Osteocyte (in vitro differentiated cells): ENCODE measurements around the gene NDUFS1. TPM values are rescaled to one million over a fixed set of nuclear protein-coding genes. Genes with fewer than 3 reads are reported as not detected.
"Not testable (repeated sequence)": the region's sequence is repeated elsewhere in the genome, so short reads cannot be mapped to it uniquely, and the experiment has no call there.

ENCODE experiments used
- DNase-seq: peaks from one replicate; pipeline ENCODE4 v3.0.0; 2021; ENCODE audit warnings: mixed read lengths; ENCODE audit not compliant: unreplicated experiment; ENCODE audit errors: extremely low spot score
- H3K27ac Mint-ChIP-seq: one replicate; pipeline ENCODE4 v1.8.0; 2021; ENCODE audit warnings: mild to moderate bottlenecking, mixed read lengths; ENCODE audit not compliant: unreplicated experiment
- H3K27me3 Mint-ChIP-seq: one replicate; pipeline ENCODE4 v1.8.0; 2021; ENCODE audit warnings: mixed read lengths; ENCODE audit not compliant: unreplicated experiment
- H3K36me3 Mint-ChIP-seq: one replicate; pipeline ENCODE4 v1.8.0; 2021; ENCODE audit warnings: mixed read lengths; ENCODE audit not compliant: unreplicated experiment
- H3K4me1 Mint-ChIP-seq: one replicate; pipeline ENCODE4 v1.8.0; 2021; ENCODE audit warnings: mixed read lengths; ENCODE audit not compliant: unreplicated experiment
- H3K4me3 Mint-ChIP-seq: one replicate; pipeline ENCODE4 v1.8.0; 2021; ENCODE audit warnings: mild to moderate bottlenecking, moderate library complexity, mixed read lengths; ENCODE audit not compliant: unreplicated experiment
- H3K9me3 Mint-ChIP-seq: one replicate; pipeline ENCODE4 v1.8.0; 2021; ENCODE audit warnings: mixed read lengths; ENCODE audit not compliant: unreplicated experiment
- total RNA-seq: library from RNA; stranded (reverse); gene quantifications from 2 replicates; pipeline ENCODE4 v1.2.1, GENCODE V29; 2021
- TF ChIP-seq, protein P1 (sequence below): fragments of 200-600 bp; sonication (generic); IDR thresholded peaks from 2 replicates; pipeline ENCODE4 v1.5.0; 2021; ENCODE audit warnings: antibody characterized with exemption, mild to moderate bottlenecking, moderate library complexity

The NDUFS1 gene
- total RNA-seq, 1 donor from 2014 or later = 90.5 TPM

DNA sequence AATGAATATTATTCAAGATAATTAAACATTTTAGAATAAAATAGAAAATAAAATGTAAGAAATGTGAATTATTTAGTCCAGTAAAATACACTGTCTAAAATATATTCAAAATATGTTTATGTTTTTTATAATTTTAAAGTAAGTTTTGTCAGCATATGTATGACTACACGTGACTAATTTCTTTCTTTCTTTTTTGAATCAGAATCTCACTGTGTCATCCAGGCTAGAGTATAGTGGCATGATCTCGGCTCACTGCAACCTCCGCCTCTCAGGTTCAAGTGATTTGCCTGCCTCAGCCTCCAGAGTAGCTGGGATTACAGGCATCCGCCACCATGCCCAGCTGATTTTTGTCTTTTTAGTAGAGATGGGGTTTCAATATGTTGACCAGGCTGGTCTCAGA, 54.2 kb downstream of the NDUFS1 start:
- Mint-ChIP-seq H3K36me3 (no peaks in the 10 kb centered on the region), H3K27me3 (no peaks in the 10 kb centered on the region), H3K27ac (no peak overlapping the region), H3K4me3 (no peak overlapping the region), H3K4me1 (peaks cover 4% of the 10 kb centered on the region), H3K9me3 (no peaks in the 10 kb centered on the region)
- TF ChIP-seq, protein P1, sequence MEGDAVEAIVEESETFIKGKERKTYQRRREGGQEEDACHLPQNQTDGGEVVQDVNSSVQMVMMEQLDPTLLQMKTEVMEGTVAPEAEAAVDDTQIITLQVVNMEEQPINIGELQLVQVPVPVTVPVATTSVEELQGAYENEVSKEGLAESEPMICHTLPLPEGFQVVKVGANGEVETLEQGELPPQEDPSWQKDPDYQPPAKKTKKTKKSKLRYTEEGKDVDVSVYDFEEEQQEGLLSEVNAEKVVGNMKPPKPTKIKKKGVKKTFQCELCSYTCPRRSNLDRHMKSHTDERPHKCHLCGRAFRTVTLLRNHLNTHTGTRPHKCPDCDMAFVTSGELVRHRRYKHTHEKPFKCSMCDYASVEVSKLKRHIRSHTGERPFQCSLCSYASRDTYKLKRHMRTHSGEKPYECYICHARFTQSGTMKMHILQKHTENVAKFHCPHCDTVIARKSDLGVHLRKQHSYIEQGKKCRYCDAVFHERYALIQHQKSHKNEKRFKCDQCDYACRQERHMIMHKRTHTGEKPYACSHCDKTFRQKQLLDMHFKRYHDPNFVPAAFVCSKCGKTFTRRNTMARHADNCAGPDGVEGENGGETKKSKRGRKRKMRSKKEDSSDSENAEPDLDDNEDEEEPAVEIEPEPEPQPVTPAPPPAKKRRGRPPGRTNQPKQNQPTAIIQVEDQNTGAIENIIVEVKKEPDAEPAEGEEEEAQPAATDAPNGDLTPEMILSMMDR = no peak
- DNase-seq = no peak

DNA sequence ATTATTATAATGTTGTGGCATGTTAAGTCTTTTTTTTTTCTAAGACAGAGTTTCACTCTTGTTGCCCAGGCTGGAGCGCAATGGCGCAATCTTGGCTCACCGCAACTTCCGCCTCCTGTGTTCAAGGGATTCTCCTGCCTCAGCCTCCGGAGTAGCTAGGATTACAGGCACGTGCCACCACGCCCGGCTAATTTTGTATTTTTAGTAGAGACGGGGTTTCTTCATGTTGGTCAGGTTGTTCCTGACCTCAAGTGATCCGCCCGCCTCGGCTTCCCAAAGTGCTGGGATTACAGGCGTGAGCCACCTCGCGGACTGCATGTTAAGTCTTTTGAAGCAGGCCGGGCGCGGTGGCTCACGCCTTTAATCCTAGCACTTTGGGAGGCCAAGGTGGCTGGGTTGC, 60.4 kb downstream of the NDUFS1 start:
- H3K9me3 Mint-ChIP-seq, H3K36me3 Mint-ChIP-seq, H3K4me3 Mint-ChIP-seq, DNase-seq, H3K27me3 Mint-ChIP-seq, H3K4me1 Mint-ChIP-seq, H3K27ac Mint-ChIP-seq: not testable (repeated sequence)

DNA sequence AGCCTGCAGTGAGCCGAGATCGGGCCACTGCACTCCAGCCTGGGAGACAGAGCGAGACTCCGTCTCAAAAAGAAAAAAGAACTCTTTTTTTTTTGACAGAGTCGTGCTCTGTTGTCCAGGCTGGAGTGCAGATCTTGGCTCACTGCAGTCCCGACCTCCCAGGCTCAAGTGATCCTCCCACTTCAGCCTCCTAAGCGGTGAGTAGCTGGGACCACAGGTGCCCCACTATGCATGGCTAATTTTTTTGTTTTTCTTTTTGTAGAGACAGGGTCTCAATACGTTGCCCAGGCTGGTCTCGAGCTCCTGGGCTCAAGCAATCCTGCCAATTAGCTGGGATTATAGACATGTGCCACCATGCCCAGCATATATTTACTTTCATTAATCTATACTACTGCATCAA, 60.8 kb downstream of the NDUFS1 start:
- TF ChIP-seq, protein P1 = no peak
- H3K36me3 Mint-ChIP-seq = no peaks in the 10 kb centered on the region
- no peaks in the 10 kb centered on the region for H3K27me3 Mint-ChIP-seq
- DNase-seq = no peak
- H3K4me3 Mint-ChIP-seq = no peak overlapping the region
- H3K27ac Mint-ChIP-seq = no peak overlapping the region
- no peaks in the 10 kb centered on the region for H3K4me1 Mint-ChIP-seq
- no peaks in the 10 kb centered on the region for H3K9me3 Mint-ChIP-seq

DNA sequence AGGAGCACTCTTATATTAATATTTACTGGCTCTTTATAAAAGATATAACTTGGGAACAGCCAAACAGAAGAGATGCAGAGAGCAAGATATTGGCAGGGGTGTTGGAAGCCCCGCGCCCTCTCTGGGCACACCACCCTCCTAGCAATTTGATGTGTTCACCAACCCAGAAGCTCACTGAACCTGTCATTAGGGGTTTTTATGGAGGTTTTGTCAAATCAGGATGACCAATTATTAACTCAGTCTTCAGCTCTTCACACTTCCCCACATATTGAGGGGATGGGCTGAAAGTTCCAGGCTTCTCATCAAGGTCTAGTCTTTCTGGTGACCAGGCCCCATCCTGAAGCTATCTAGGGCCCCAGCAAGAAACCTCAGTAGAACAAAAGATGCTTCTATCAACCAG, 62.4 kb downstream of the NDUFS1 start:
- H3K27me3 Mint-ChIP-seq = no peaks in the 10 kb centered on the region
- H3K36me3 Mint-ChIP-seq = no peaks in the 10 kb centered on the region
- no peak overlapping the region for H3K4me3 Mint-ChIP-seq
- H3K27ac Mint-ChIP-seq = no peak overlapping the region
- no peak for DNase-seq
- no peaks in the 10 kb centered on the region for H3K4me1 Mint-ChIP-seq
- no peaks in the 10 kb centered on the region for H3K9me3 Mint-ChIP-seq
- TF ChIP-seq, protein P1 = no peak

DNA sequence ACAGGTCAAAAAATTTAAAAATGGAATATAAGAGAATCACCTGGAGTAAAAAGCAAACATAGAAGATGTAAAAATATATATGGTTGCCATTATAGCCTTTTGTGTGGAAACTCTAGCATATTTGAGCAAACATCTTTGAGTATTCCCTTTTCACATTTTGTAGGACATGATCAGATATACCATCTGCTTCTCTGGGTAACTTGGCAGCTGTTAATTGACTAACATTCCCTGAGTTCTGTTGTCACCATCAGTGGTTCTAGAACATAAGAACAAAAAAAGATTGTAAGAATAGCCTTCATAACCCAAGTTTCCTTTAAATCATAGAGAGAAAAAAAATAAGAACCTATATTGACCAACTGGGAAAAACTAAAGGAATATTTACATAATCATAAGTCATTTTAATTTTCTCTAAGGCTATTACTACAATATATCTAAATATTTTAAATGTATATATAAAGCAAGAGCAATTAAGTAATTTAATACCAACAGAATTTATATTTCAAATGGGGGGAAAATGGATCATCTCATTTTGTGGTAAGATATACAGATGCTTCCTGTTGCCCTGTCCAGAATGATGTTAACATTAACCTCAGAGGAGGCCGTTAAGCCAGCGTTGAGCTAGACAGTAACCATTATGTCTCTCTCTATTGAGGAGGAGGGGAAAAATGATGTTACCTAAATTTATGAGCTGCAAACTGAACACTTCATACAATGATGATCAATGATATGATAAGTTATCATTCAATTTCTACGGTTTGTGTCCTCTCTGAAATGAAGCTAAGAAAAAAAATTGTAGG, 63.5 kb downstream of the NDUFS1 start:
- no peak overlapping the region for H3K27ac Mint-ChIP-seq
- no peaks in the 10 kb centered on the region for H3K36me3 Mint-ChIP-seq
- no peak for DNase-seq
- TF ChIP-seq, protein P1 = no peak
- H3K4me3 Mint-ChIP-seq = no peak overlapping the region
- H3K9me3 Mint-ChIP-seq = no peaks in the 10 kb centered on the region
- no peaks in the 10 kb centered on the region for H3K4me1 Mint-ChIP-seq
- H3K27me3 Mint-ChIP-seq = no peaks in the 10 kb centered on the region
